GM12891 (cell line): Measurements from ENCODE around the gene NKAIN2.

Source experiments
- DNase-seq: peaks from one replicate; pipeline ENCODE4 v3.0.0; 2011; ENCODE audit warnings: low spot score; ENCODE audit not compliant: insufficient read length
- FAIRE-seq: peaks from 2 replicates; lab custom pipeline; 2011; peaks lifted over from hg19 to GRCh38; lab: Jason Lieb, UNC
- PAX5 ChIP-seq: IDR thresholded peaks from 2 replicates; pipeline ENCODE4 v1.6.1; 2011; ENCODE audit warnings: low read length, moderate library complexity, mild to moderate bottlenecking; ENCODE audit not compliant: insufficient read depth, severe bottlenecking
- POLR2A ChIP-seq: IDR thresholded peaks from 2 replicates; pipeline ENCODE4 v1.6.1; 2011; ENCODE audit warnings: low read depth, low read length, control low read depth
- POLR2AphosphoS5 ChIP-seq: IDR thresholded peaks from 2 replicates; pipeline ENCODE4 v1.6.1; 2011; ENCODE audit warnings: low read depth, low read length, control low read depth
- POU2F2 ChIP-seq: IDR thresholded peaks from 2 replicates; pipeline ENCODE4 v1.6.1; 2011; ENCODE audit warnings: low read depth, mild to moderate bottlenecking, control low read depth, low read length, moderate library complexity
- SPI1 ChIP-seq: IDR thresholded peaks from 2 replicates; pipeline ENCODE4 v1.6.1; 2011; ENCODE audit warnings: low read depth, low read length, control low read depth
- TAF1 ChIP-seq: IDR thresholded peaks from 2 replicates; pipeline ENCODE4 v1.6.1; 2011; ENCODE audit warnings: low read depth, low read length, control low read depth

NKAIN2 gene

GRCh38 chr6:124796464-124796970 lies 992.9 kb downstream of the NKAIN2 start:
- FAIRE-seq (no peak), DNase-seq (no peak)
- TF ChIP-seq POLR2A (no peak), SPI1 (no peak), PAX5 (no peak), POU2F2 (no peak), POLR2AphosphoS5 (no peak), TAF1 (no peak)

GRCh38 chr6:124797224-124797623 lies 993.6 kb downstream of the NKAIN2 start:
- DNase-seq, result no peak
- TF ChIP-seq TAF1 (no peak), PAX5 (no peak), POU2F2 (no peak), SPI1 (no peak), POLR2A (no peak), POLR2AphosphoS5 (no peak)
- FAIRE-seq, result no peak

DNA sequence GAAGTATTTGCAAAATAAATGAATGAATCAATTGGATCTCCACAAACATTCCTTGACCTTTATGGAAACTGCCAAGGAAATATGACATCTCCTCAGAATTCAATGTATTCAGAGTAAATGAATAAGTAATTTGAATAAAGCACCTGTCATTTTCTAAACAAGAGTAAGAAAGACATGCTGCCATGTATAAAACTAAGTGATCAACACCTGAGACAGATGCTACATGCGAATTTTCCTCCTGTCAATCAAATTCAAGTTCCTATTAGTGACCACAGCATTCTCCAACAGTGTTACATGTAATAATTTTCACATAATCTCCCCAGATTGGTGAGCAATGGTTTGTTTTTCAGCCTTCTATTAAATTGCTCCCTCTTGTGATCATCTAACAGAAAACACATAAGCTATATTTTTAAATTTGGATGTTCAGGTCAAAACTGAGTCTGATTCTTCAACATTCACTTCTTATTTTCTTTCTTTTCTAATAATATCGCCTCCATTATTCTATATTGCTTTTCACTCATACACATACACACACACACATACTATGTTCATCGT lies 995.4 kb downstream of the NKAIN2 start:
- FAIRE-seq (no peak), DNase-seq (no peak)
- TF ChIP-seq TAF1 (no peak), PAX5 (no peak), POLR2A (no peak), SPI1 (no peak)

DNA sequence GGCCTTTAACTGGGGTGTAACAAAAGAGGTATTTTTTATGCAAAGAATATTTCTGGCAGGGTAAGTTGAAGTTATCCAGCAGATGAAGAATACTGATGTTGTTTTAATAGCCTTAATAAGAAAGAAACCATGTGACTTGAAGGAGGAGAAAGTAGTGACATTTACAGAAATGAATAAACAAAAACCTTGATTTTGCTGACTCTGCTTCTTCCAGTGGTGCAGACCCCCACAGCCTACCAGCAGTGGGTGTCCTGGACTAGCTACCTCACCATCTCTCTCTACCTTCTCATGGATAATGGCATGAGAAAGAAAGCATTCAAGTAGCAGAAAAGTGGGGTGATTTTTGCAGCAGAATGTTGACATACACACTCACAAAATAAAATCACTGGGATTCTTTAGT lies 996.0 kb downstream of the NKAIN2 start:
- no peak for TF ChIP-seq POLR2A
- TF ChIP-seq SPI1, result no peak
- TF ChIP-seq PAX5, result no peak
- TF ChIP-seq POU2F2, result no peak
- TF ChIP-seq TAF1, result no peak
- no peak for TF ChIP-seq POLR2AphosphoS5
- no peak for DNase-seq
- no peak for FAIRE-seq

GRCh38 chr6:124800222-124800621 lies 996.6 kb downstream of the NKAIN2 start:
- FAIRE-seq (no peak), DNase-seq (no peak)
- no peak for TF ChIP-seq POU2F2
- no peak for TF ChIP-seq SPI1
- TF ChIP-seq POLR2A, result no peak
- no peak for TF ChIP-seq TAF1
- TF ChIP-seq POLR2AphosphoS5, result no peak
- no peak for TF ChIP-seq PAX5

GRCh38 chr6:124812067-124812466 lies 1008.4 kb downstream of the NKAIN2 start:
- FAIRE-seq, result no peak
- TF ChIP-seq PAX5 (no peak), POU2F2 (no peak), POLR2A (no peak), TAF1 (no peak), SPI1 (no peak), POLR2AphosphoS5 (no peak)
- DNase-seq, result no peak

GRCh38 chr6:124819346-124819745 lies 1015.7 kb downstream of the NKAIN2 start:
- no peak for FAIRE-seq
- no peak for DNase-seq
- TF ChIP-seq POLR2A (no peak), POU2F2 (no peak)

GRCh38 chr6:124822204-124822613 lies 1018.5 kb downstream of the NKAIN2 start:
- TF ChIP-seq POLR2AphosphoS5 (no peak), TAF1 (no peak)
- DNase-seq (no peak), FAIRE-seq (no peak)

DNA sequence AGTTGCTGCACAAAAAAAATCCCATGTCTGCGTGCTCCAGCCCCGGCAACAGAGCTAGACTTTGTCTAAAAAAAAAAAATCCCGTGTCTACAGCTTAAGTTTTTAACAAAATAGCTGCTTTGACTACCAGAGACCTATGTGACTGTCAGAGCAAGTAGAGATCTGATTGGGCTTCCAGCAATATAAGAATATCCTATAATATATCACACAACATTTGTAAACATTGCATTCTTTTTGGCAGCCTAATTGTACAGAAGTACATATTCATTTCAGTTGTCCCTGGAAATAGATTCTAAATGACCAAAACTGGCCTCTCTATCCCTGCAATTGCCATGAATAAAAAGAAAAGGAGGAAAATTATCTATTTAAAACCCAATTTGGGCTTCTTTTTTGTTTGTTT lies 1019.1 kb downstream of the NKAIN2 start:
- DNase-seq (no peak), FAIRE-seq (no peak)
- TF ChIP-seq TAF1, result no peak

DNA sequence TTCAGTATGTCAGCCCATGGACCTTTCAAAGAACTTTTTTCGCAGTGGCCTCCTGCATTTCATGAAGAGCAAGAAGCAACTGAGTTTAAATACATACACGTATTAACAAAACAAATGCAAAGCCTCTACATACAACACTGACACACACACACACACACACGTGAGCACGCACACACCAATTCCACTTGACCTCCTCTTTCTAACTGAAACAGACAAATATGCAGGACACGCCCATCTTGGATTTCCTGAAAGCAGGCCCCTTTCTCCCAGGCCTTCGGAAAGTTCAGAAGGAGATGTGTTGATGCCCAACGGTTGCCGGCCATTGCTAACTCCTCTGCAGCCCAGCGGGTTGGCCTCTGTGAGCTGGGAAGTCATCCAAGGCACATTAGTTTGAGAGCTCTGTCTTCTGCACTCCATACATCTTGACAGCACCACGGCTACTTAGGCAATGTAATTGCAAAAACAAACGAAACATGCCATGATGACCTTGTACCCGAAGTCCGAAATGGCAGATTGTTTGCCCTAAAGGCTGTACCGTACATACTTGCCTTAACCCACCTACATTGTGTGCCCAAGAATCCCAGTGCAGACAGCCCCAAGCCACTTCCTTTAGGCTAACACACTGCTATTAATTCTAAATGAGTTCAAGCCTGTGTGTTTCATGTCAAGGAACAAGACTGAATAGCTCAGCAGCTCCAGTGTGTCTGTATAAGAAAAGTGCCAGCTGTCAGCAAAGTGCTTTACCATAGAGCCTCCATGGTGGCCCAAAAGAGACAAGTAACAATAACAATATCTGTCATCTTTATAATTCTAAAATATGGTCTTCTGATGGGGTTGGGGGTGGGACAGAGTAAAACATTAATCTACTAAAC lies 1019.8 kb downstream of the NKAIN2 start:
- FAIRE-seq (no peak), DNase-seq (no peak)
- TF ChIP-seq PAX5 (no peak), POLR2A (no peak), TAF1 (no peak)

GRCh38 chr6:124825564-124825963 lies 1021.9 kb downstream of the NKAIN2 start:
- DNase-seq (no peak), FAIRE-seq (no peak)

More at GRCh38 chr6:124825564-124825963, 1021.9 kb downstream of the NKAIN2 start:
- no peak for TF ChIP-seq POU2F2
- no peak for TF ChIP-seq PAX5
- TF ChIP-seq TAF1, result no peak
- no peak for TF ChIP-seq POLR2AphosphoS5
- TF ChIP-seq SPI1, result no peak
- TF ChIP-seq POLR2A, result no peak
